HEK293T (cell line): ENCODE measurements around the gene EPHX1.
"Not testable (repeated sequence)": the region's sequence is repeated elsewhere in the genome, so short reads cannot be mapped to it uniquely, and the experiment has no call there.

Source experiments
- CTCF ChIA-PET: fragments of 350-600 bp; formaldehyde crosslinking; extraction: SDS; loops from one replicate; lab custom pipeline; 2021; ENCODE audit warnings: antibody characterized with exemption, inconsistent platforms; lab: Yijun Ruan, JAX
- POLR2A ChIA-PET: fragments of 350-600 bp; formaldehyde crosslinking; extraction: SDS; loops from one replicate; lab custom pipeline; 2020; ENCODE audit warnings: antibody characterized with exemption, inconsistent platforms; lab: Yijun Ruan, JAX
- DNase-seq: peaks from one replicate; pipeline ENCODE4 v3.0.0; 2012; ENCODE audit warnings: mixed read lengths; ENCODE audit errors: extremely low spot score
- ARNT ChIP-seq: fragments of 450-650 bp; IDR thresholded peaks from 2 replicates; pipeline ENCODE4 v1.6.1; 2017; ENCODE audit warnings: mild to moderate bottlenecking
- BHLHE40 ChIP-seq: fragments of 450-650 bp; IDR thresholded peaks from 2 replicates; pipeline ENCODE4 v1.6.1; 2016; ENCODE audit warnings: mild to moderate bottlenecking, moderate library complexity, borderline replicate concordance
- CTBP1 ChIP-seq: fragments of 450-650 bp; IDR thresholded peaks from 2 replicates; pipeline ENCODE4 v1.6.1; 2016; ENCODE audit warnings: borderline replicate concordance
- ELF4 ChIP-seq: fragments of 450-650 bp; IDR thresholded peaks from 2 replicates; pipeline ENCODE4 v1.6.1; 2017; ENCODE audit warnings: antibody characterized with exemption
- FOXA1 ChIP-seq: fragments of 450-650 bp; IDR thresholded peaks from 2 replicates; pipeline ENCODE4 v1.6.1; 2016; ENCODE audit warnings: mild to moderate bottlenecking
- FOXK2 ChIP-seq: fragments of 450-650 bp; IDR thresholded peaks from 2 replicates; pipeline ENCODE4 v1.6.1; 2016; ENCODE audit warnings: mild to moderate bottlenecking
- FOXM1 ChIP-seq: fragments of 450-650 bp; IDR thresholded peaks from 2 replicates; pipeline ENCODE4 v1.6.1; 2017; ENCODE audit warnings: mild to moderate bottlenecking, borderline replicate concordance
- HDGF ChIP-seq: fragments of 450-650 bp; IDR thresholded peaks from 2 replicates; pipeline ENCODE4 v1.6.1; 2017; ENCODE audit warnings: antibody characterized with exemption, borderline replicate concordance
- L3MBTL2 ChIP-seq: fragments of 450-650 bp; conservative IDR thresholded peaks from 2 replicates; pipeline ENCODE4 v1.6.1; 2016; ENCODE audit warnings: mild to moderate bottlenecking
- LEF1 ChIP-seq: fragments of 450-650 bp; IDR thresholded peaks from 2 replicates; pipeline ENCODE4 v1.6.1; 2017; ENCODE audit warnings: mild to moderate bottlenecking, borderline replicate concordance
- NFRKB ChIP-seq: fragments of 450-650 bp; IDR thresholded peaks from 2 replicates; pipeline ENCODE4 v1.6.1; 2016; ENCODE audit warnings: mild to moderate bottlenecking, moderate library complexity
- PKNOX1 ChIP-seq: fragments of 450-650 bp; IDR thresholded peaks from 2 replicates; pipeline ENCODE4 v1.6.1; 2016
- SP1 ChIP-seq: fragments of 450-650 bp; IDR thresholded peaks from 2 replicates; pipeline ENCODE4 v1.6.1; 2017
- SUZ12 ChIP-seq: fragments of 450-650 bp; IDR thresholded peaks from 2 replicates; pipeline ENCODE4 v1.6.1; 2016; ENCODE audit warnings: mild to moderate bottlenecking
- TARDBP ChIP-seq: fragments of 450-650 bp; IDR thresholded peaks from 2 replicates; pipeline ENCODE4 v1.6.1; 2016
- ZNF384 ChIP-seq: fragments of 450-650 bp; IDR thresholded peaks from 2 replicates; pipeline ENCODE4 v1.6.1; 2016

EPHX1 gene

GRCh38 chr1:225777058-225777582 is 32.8 kb upstream of the EPHX1 start:
- no peak for TF ChIP-seq ARNT
- no peak for TF ChIP-seq BHLHE40
- peak; percentile 87; the same call in 1 of the 2 replicates for TF ChIP-seq HDGF
- no peak for TF ChIP-seq FOXM1
- POLR2A ChIA-PET = interaction anchor here (0.5 to 3.1 kb wide), 80 partner anchors 9 to 352 kb away, joined by 3 to 41 read pairs (median 4); partner anchors contain the start of genes ENAH, EPHX1, H3-3A and LEFTY1
- peak; percentile 26 for DNase-seq
- CTCF ChIA-PET = interaction anchor here (0.5 to 3.0 kb wide), 29 partner anchors 8 to 369 kb away, joined by 3 to 25 read pairs (median 4); partner anchors contain the start of genes ENAH, EPHX1, PYCR2 and SDE2

- ChIA-PET POLR2A (interaction anchor here (0.5 to 3.1 kb wide), 93 partner anchors 9 to 353 kb away, joined by 3 to 41 read pairs (median 4); partner anchors contain the start of genes ENAH, EPHX1, H3-3A and LEFTY1), CTCF (interaction anchor here (0.5 to 3.0 kb wide), 37 partner anchors 9 to 370 kb away, joined by 3 to 25 read pairs (median 4); partner anchors contain the start of genes ENAH, EPHX1, PYCR2 and SDE2)
- peak; percentile 99 for DNase-seq
- TF ChIP-seq ELF4 (peak; percentile 71), LEF1 (no peak), L3MBTL2 (peak; percentile 91), SUZ12 (no peak), NFRKB (peak; percentile 78), FOXM1 (no peak), PKNOX1 (peak; percentile 95), ARNT (no peak), HDGF (no peak)
Observed at GRCh38 chr1:225777583-225778336, 32.2 kb upstream of the EPHX1 start, which contains the start of gene SRP9. Gene SRP9, plus strand, starts transcription at chr1:225777826. Its CDS starts 115 bp downstream, at chr1:225777941.

GRCh38 chr1:225778337-225778669 is 31.6 kb upstream of the EPHX1 start:
- POLR2A ChIA-PET = interaction anchor here (0.5 to 3.1 kb wide), 62 partner anchors 10 to 309 kb away, joined by 3 to 41 read pairs (median 5); partner anchors contain the start of genes ENAH, EPHX1, H3-3A and LEFTY1
- CTCF ChIA-PET = interaction anchor here (0.6 to 3.0 kb wide), 23 partner anchors 10 to 338 kb away, joined by 3 to 25 read pairs (median 4); partner anchors contain the start of genes ENAH, EPHX1 and PYCR2
- DNase-seq = no peak
- no peak for TF ChIP-seq ZNF384
- TF ChIP-seq ELF4 = 0 out of 2 replicates have a peak, but pooled peaks have one; percentile 15

GRCh38 chr1:225779165-225779564 is 30.8 kb upstream of the EPHX1 start:
- POLR2A ChIA-PET = interaction anchor here (1.1 to 3.1 kb wide), 5 partner anchors 11 to 127 kb away, joined by 3 to 41 read pairs (median 34); partner anchors contain the start of genes ENAH and EPHX1
- CTCF ChIA-PET = interaction anchor here (0.5 to 2.9 kb wide), 5 partner anchors 11 to 304 kb away, joined by 3 to 25 read pairs (median 4); no protein-coding TSS in a partner anchor
- not testable (repeated sequence) for DNase-seq

GRCh38 chr1:225780134-225780533 is 29.8 kb upstream of the EPHX1 start:
- DNase-seq = no peak
- no peak for TF ChIP-seq HDGF
- no peak for TF ChIP-seq CTBP1
- POLR2A ChIA-PET = no interaction called here
- CTCF ChIA-PET = interaction anchor here (0.7 to 2.9 kb wide), 2 partner anchors 166 to 305 kb away, joined by 3 to 25 read pairs; no protein-coding TSS in a partner anchor

- no peak for TF ChIP-seq HDGF
- no peak for TF ChIP-seq ARNT
- no peak for TF ChIP-seq ELF4
- no peak for TF ChIP-seq SUZ12
- no peak for TF ChIP-seq FOXA1
- no peak for TF ChIP-seq L3MBTL2
- no peak for TF ChIP-seq FOXM1
- no peak for TF ChIP-seq NFRKB
- ChIA-PET CTCF (no interaction called here), POLR2A (no interaction called here)
- no peak for DNase-seq
Observed at GRCh38 chr1:225780630-225781029, 29.3 kb upstream of the EPHX1 start.

- ChIA-PET POLR2A (interaction anchor here (0.8 kb wide), 1 partner anchor 12 kb away, joined by 4 read pairs; no protein-coding TSS in a partner anchor), CTCF (interaction anchor here (0.8 kb wide), 1 partner anchor 11 kb away, joined by 3 read pairs; no protein-coding TSS in a partner anchor)
- not testable (repeated sequence) for DNase-seq
Observed at GRCh38 chr1:225789142-225789541, 20.8 kb upstream of the EPHX1 start.

GRCh38 chr1:225794954-225795353 is 15.0 kb upstream of the EPHX1 start:
- no peak for TF ChIP-seq HDGF
- no peak for TF ChIP-seq ELF4
- no peak for TF ChIP-seq FOXM1
- TF ChIP-seq TARDBP = no peak
- TF ChIP-seq FOXK2 = no peak
- no peak for TF ChIP-seq FOXA1
- TF ChIP-seq CTBP1 = no peak
- TF ChIP-seq SP1 = no peak
- POLR2A ChIA-PET = no interaction called here
- CTCF ChIA-PET = interaction anchor here (1.1 kb wide), 1 partner anchor 17 kb away, joined by 4 read pairs; the partner anchor contains the start of gene SRP9
- no peak for DNase-seq

- CTCF ChIA-PET, DNase-seq: not testable (repeated sequence)
- POLR2A ChIA-PET = interaction anchor here (0.7 kb wide), 1 partner anchor 18 kb away, joined by 4 read pairs; the partner anchor contains the start of gene SRP9
Observed at GRCh38 chr1:225796097-225796496, 13.8 kb upstream of the EPHX1 start.

- CTCF ChIA-PET, DNase-seq, POLR2A ChIA-PET: not testable (repeated sequence)
Observed at GRCh38 chr1:225801146-225801545, 8.8 kb upstream of the EPHX1 start.
